ENCODE measurements around the gene PPP1R14B. TPM values are rescaled to one million over a fixed set of nuclear protein-coding genes. Genes with fewer than 3 reads are reported as not detected.

PPP1R14B gene
- total RNA-seq, 4 donors from 2014 or later, result 34.2 to 103 (median 83.8) TPM

Small RNAs within 50 kb of the gene (small RNA-seq; reads per million reads assigned to genes)
- gene RF00019, result not detected

Other genes with a start within 250 kb of the PPP1R14B start
- 1 to 10 TPM in 3 of 4 donors, under 1 TPM in 1; 0.54 to 4.0 (median 3.8) TPM for gene FLRT1, start 211.0 kb downstream of the PPP1R14B start, total RNA-seq
- 10 to 100 TPM; 62.5 to 89.5 (median 70.0) TPM for gene MACROD1, start 80.8 kb downstream of the PPP1R14B start, total RNA-seq
- gene STIP1, start 60.8 kb downstream of the PPP1R14B start, total RNA-seq, result 100 to 1,000 TPM in 2 of 4 donors, 10 to 100 TPM in 2; 80.8 to 116 (median 106) TPM
- 10 to 100 TPM in 2 of 4 donors, 1 to 10 TPM in 2; 7.6 to 13.9 (median 10.8) TPM for gene FERMT3, start 40.2 kb downstream of the PPP1R14B start, total RNA-seq
- gene TRPT1, start 20.8 kb downstream of the PPP1R14B start, total RNA-seq, result 10 to 100 TPM; 50.5 to 90.8 (median 65.9) TPM
- gene NUDT22, start 20.7 kb downstream of the PPP1R14B start, total RNA-seq, result 100 to 1,000 TPM in 2 of 4 donors, 10 to 100 TPM in 2; 65.6 to 109 (median 94.4) TPM
- 10 to 100 TPM; 10.9 to 48.6 (median 21.9) TPM for gene DNAJC4, start 16.4 kb downstream of the PPP1R14B start, total RNA-seq
- gene VEGFB, start 12.4 kb downstream of the PPP1R14B start, total RNA-seq, result 100 to 1,000 TPM in 1 of 4 donors, 10 to 100 TPM in 3; 52.9 to 101 (median 75.7) TPM
- gene FKBP2, start 5.8 kb downstream of the PPP1R14B start, total RNA-seq, result 100 to 1,000 TPM; 107 to 271 (median 196) TPM
- gene PLCB3, start 4.6 kb upstream of the PPP1R14B start, total RNA-seq, result 10 to 100 TPM; 18.8 to 39.2 (median 23.5) TPM
- gene BAD, start 37.7 kb upstream of the PPP1R14B start, total RNA-seq, result 100 to 1,000 TPM in 3 of 4 donors, 10 to 100 TPM in 1; 79.0 to 239 (median 148) TPM
- gene GPR137, start 38.9 kb upstream of the PPP1R14B start, total RNA-seq, result 10 to 100 TPM; 14.9 to 46.9 (median 33.8) TPM
- gene KCNK4, start 44.4 kb upstream of the PPP1R14B start, total RNA-seq, result not detected
- gene CATSPERZ, start 53.4 kb upstream of the PPP1R14B start, total RNA-seq, result 1 to 10 TPM in 2 of 4 donors, not detected in 2; 1.0 to 3.1 TPM
- 10 to 100 TPM; 42.8 to 71.6 (median 58.3) TPM for gene ESRRA, start 58.6 kb upstream of the PPP1R14B start, total RNA-seq
- gene TRMT112, start 70.6 kb upstream of the PPP1R14B start, total RNA-seq, result 100 to 1,000 TPM; 228 to 435 (median 237) TPM
- 100 to 1,000 TPM; 384 to 962 (median 653) TPM for gene PRDX5, start 71.2 kb upstream of the PPP1R14B start, total RNA-seq
- 1 to 10 TPM; 2.8 to 7.0 (median 3.6) TPM for gene CCDC88B, start 93.3 kb upstream of the PPP1R14B start, total RNA-seq
- gene RPS6KA4, start 112.2 kb upstream of the PPP1R14B start, total RNA-seq, result 10 to 100 TPM; 19.2 to 44.9 (median 21.8) TPM

Measured in thyroid gland (tissue), 4 donors.